Muscle layer of colon (tissue), 2 donors: ENCODE results near the gene CTDSP1.

ENCODE experiments used
- H3K27ac ChIP-seq: one replicate; pipeline ENCODE4 v1.7.0; 2013; ENCODE audit warnings: low read depth, mild to moderate bottlenecking, low read length, moderate library complexity
- H3K27me3 ChIP-seq, 2 donors: one replicate each; pipeline ENCODE4 v1.7.0; 2013; ENCODE audit warnings: low read length in 2 of 2, mild to moderate bottlenecking in 2 of 2; ENCODE audit not compliant: insufficient read depth in 2 of 2, control insufficient read depth in 1 of 2
- H3K36me3 ChIP-seq: one replicate; pipeline ENCODE4 v1.7.0; 2013; ENCODE audit warnings: mild to moderate bottlenecking, low read length; ENCODE audit not compliant: insufficient read depth
- H3K4me1 ChIP-seq: one replicate; pipeline ENCODE4 v1.7.0; 2013; ENCODE audit warnings: mild to moderate bottlenecking, low read length; ENCODE audit not compliant: insufficient read depth
- H3K4me3 ChIP-seq, 2 donors: one replicate each; pipeline ENCODE4 v1.7.0; 2013; ENCODE audit warnings: low read length in 2 of 2, low read depth in 1 of 2, mild to moderate bottlenecking in 1 of 2, moderate library complexity in 1 of 2
- H3K9ac ChIP-seq: one replicate; pipeline ENCODE4 v1.7.0; 2013; ENCODE audit warnings: low read length
- H3K9me3 ChIP-seq: one replicate; pipeline ENCODE4 v1.7.0; 2013; ENCODE audit warnings: mild to moderate bottlenecking, low read length
- donor health status: abdominal sarcoma.
- donor health status: Adenocarcinoma of cecum.

CTDSP1 gene

DNA sequence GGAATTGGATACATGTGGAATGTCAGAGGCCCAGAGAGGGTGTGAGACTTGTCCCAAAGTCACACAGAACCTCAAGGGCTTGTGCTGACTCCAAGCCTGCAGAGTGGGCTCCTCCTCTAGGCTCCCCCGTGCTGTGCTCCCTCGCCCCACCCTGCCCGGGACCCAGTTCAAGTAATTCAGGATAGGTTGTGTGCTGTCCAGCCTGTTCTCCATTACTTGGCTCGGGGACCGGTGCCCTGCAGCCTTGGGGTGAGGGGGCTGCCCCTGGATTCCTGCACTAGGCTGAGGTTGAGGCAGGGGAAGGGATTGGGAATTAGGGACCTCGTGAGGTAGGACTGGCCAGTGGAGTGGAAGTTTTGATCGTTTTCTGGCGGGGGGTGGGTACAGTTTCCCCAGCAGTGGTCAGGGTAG, 2.8 kb downstream of the CTDSP1 start:
- Histone ChIP-seq H3K27ac (no peak overlapping the region), H3K36me3 (peaks cover 37% of the 10 kb centered on the region), H3K4me3 (no peak overlapping the region), H3K27me3 (no peaks in the 10 kb centered on the region), H3K4me1 (peaks cover 39% of the 10 kb centered on the region), H3K9me3 (no peaks in the 10 kb centered on the region), H3K9ac (no peak overlapping the region)

- Histone ChIP-seq H3K9me3 (no peaks in the 10 kb centered on the region), H3K27me3 (no peaks in the 10 kb centered on the region), H3K4me1 (peaks cover 35% of the 10 kb centered on the region), H3K9ac (no peak overlapping the region), H3K27ac (no peak overlapping the region), H3K4me3 (no peak overlapping the region), H3K36me3 (peaks cover 37% of the 10 kb centered on the region)
Observed at GRCh38 chr2:218402911-218403411, 3.3 kb downstream of the CTDSP1 start.

DNA sequence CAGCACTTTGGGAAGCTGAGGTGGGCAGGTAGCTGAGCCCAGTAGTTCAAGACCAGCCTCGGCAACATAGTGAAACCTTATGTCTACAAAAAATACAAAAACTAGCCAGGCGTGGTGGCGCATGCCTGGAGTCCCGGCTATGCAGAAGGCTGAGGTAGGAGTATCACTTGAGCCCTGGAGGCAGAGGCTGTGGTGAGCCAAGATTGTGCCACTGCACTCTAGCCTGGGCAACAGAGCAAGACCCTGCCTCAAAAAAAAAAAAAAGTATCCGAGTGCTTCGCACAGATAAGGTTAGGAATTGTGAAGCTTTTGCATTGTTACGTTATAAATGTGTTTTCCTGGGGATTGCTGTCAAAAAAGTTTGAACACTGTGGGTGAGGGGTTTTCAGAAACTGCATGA, 4.1 kb downstream of the CTDSP1 start:
- peaks cover 37% of the 10 kb centered on the region for H3K36me3 ChIP-seq
- H3K4me1 ChIP-seq = peaks cover 35% of the 10 kb centered on the region
- no peak overlapping the region for H3K4me3 ChIP-seq
- H3K27me3 ChIP-seq = no peaks in the 10 kb centered on the region
- H3K9ac ChIP-seq = no peak overlapping the region
- H3K9me3 ChIP-seq = no peaks in the 10 kb centered on the region
- H3K27ac ChIP-seq = no peak overlapping the region

- Histone ChIP-seq H3K27me3 (no peaks in the 10 kb centered on the region), H3K9ac (peak overlapping the region; percentile 58), H3K27ac (peak overlapping the region; percentile 91), H3K36me3 (peaks cover 37% of the 10 kb centered on the region), H3K4me1 (peaks cover 35% of the 10 kb centered on the region), H3K4me3 (no peak overlapping the region), H3K9me3 (no peaks in the 10 kb centered on the region)
Observed at GRCh38 chr2:218404351-218405085, 4.8 kb downstream of the CTDSP1 start.

DNA sequence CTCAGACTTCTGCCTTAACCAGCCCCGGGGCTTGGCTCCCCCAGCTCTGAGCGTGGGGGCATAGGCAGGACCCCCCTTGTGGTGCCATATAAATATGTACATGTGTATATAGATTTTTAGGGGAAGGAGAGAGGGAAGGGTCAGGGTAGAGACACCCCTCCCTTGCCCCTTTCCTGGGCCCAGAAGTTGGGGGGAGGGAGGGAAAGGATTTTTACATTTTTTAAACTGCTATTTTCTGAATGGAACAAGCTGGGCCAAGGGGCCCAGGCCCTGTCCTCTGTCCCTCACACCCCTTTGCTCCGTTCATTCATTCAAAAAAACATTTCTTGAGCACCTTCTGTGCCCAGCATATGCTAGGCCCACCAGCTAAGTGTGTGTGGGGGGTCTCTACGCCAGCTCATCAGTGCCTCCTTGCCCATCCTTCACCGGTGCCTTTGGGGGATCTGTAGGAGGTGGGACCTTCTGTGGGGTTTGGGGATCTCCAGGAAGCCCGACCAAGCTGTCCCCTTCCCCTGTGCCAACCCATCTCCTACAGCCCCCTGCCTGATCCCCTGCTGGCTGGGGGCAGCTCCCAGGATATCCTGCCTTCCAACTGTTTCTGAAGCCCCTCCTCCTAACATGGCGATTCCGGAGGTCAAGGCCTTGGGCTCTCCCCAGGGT, 5.5 kb downstream of the CTDSP1 start:
- Histone ChIP-seq H3K4me3 (peak overlapping the region; percentile 54 to 58), H3K9me3 (no peaks in the 10 kb centered on the region), H3K9ac (peak overlapping the region; percentile 58), H3K27ac (peak overlapping the region; percentile 91), H3K4me1 (peaks cover 35% of the 10 kb centered on the region), H3K27me3 (no peaks in the 10 kb centered on the region), H3K36me3 (peaks cover 37% of the 10 kb centered on the region)

GRCh38 chr2:218405746-218406208, 6.1 kb downstream of the CTDSP1 start:
- Histone ChIP-seq H3K9ac (peak overlapping the region; percentile 58), H3K4me3 (peak overlapping the region; percentile 54 to 58), H3K4me1 (peaks cover 35% of the 10 kb centered on the region), H3K9me3 (no peaks in the 10 kb centered on the region), H3K27me3 (no peaks in the 10 kb centered on the region), H3K36me3 (peaks cover 37% of the 10 kb centered on the region), H3K27ac (peak overlapping the region; percentile 91)

DNA sequence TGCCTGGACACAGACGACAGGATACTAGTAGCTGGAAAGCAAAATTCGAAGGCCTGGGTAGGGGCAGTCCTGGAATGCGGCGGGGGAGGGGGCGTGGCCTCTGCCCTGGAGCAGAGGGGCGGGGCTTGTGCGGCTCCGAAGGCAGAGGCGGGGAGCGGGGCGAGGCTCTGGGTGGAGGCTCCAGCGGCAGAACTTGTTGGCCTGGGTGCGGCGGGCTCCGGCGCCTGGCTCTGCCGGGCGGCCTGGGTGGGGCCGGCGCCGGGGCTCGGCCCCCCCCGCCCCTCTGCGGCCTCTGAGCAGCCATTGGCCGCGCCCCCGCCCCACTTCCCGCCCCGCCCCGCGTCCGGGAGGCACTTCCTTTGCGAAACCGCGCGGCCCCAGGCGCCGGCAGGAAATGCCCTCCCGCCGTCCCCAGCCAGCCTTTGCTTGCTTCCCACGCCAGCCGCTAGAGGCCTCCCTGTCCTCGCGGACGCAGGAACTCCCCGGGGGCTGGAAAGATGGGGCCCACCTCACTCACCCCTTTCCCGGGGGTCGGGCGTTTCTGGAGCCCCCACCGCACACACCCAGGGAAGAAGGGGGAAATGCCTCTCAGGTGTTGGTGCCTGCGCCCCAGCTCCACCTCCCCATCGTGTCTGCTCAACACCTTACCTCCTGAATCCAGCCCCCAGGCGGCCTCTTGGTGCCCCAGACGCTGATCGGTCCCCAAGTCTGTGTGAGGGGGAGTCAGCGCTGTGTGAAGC, 6.7 kb downstream of the CTDSP1 start:
- Histone ChIP-seq H3K4me3 (peak overlapping the region; percentile 61 to 75), H3K27me3 (no peaks in the 10 kb centered on the region), H3K4me1 (peaks cover 30% of the 10 kb centered on the region), H3K27ac (peak overlapping the region; percentile 94), H3K36me3 (peaks cover 36% of the 10 kb centered on the region), H3K9ac (peak overlapping the region; percentile 58), H3K9me3 (no peaks in the 10 kb centered on the region)

DNA sequence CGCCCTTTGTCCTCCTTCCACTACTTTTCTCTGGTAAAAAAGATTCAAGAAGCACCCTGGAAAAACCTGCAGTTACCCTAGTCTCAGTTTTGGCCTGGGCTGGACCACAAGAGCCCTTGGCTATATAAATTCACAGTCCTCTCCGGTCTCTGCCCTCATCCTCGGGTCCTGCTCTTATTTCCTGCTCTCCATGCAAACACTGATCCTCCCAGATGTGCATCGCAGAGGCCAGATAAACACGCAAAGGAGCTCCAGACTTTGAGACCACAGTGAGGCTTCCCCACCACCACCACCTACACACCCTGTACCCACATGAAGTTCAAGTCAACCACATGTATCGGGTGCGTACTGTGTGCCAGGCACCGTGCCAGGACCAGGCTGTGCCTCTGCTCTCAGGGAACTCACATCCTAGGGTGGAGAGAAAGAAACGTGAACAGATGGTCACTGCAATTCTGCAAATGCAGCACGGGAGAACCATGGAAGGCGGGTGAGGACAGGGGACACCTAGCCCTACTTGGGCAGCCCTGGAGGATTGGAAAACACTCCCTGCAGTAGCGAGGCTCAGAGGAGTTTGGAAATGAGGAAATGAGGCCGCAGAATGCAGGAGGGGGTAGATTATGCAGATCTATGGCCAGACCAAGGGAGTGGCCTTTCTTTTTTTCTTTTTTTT, 7.4 kb downstream of the CTDSP1 start:
- H3K9ac ChIP-seq = peak overlapping the region; percentile 51
- peaks cover 23% of the 10 kb centered on the region for H3K4me1 ChIP-seq
- H3K4me3 ChIP-seq = peak overlapping the region; percentile 61 to 75
- no peaks in the 10 kb centered on the region for H3K9me3 ChIP-seq
- peak overlapping the region; percentile 94 for H3K27ac ChIP-seq
- H3K27me3 ChIP-seq = no peaks in the 10 kb centered on the region
- peaks cover 29% of the 10 kb centered on the region for H3K36me3 ChIP-seq

DNA sequence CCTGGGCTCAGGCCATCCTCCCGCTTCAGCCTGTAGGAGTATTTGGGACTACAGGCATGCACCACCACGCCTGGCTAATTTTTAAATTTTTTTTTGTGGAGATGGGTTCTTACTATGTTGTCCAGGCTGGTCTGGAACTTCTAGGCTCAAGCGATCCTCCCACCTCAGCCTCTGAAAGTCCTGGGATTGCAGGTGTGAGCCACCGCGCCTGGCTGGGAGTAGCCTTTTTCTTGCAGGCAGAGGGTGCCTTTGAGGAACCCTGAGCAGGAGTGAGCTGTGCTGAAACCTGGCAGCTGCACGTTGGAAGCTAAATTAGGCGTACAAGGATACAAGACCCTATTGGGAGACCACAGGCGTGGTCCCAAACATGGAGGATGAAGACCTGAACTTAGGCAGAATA, 8.0 kb downstream of the CTDSP1 start:
- H3K9ac ChIP-seq = no peak overlapping the region
- H3K4me3 ChIP-seq = no peak overlapping the region
- H3K36me3 ChIP-seq = peaks cover 23% of the 10 kb centered on the region
- no peaks in the 10 kb centered on the region for H3K27me3 ChIP-seq
- peaks cover 17% of the 10 kb centered on the region for H3K4me1 ChIP-seq
- no peak overlapping the region for H3K27ac ChIP-seq
- H3K9me3 ChIP-seq = no peaks in the 10 kb centered on the region

DNA sequence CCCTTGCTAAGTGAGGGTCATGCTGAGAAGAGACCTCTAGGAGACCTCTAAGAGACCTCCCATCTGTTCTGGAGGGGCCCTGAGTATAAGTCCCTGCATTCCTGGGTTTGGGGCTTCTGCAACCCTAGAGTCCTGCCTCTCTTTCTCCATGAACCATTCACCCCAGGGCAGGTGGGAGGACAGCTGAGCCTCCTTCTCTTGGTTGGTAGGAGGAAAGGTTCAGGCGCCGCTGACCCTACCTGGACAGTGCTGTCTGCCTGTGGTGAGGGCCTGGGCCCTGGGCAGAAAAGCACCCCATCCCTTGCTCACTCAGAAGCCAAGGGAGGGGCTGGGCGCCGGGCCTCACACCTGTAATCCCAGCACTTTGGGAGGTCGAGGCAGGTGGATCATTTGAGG, 18.7 kb downstream of the CTDSP1 start:
- Histone ChIP-seq H3K36me3 (no peaks in the 10 kb centered on the region), H3K9ac (no peak overlapping the region), H3K9me3 (no peaks in the 10 kb centered on the region), H3K4me3 (no peak overlapping the region), H3K4me1 (no peaks in the 10 kb centered on the region), H3K27ac (no peak overlapping the region), H3K27me3 (no peaks in the 10 kb centered on the region)
